Sigmoid colon (tissue), 7 donors: Measurements from ENCODE around the gene MTUS2. TPM values are rescaled to one million over a fixed set of nuclear protein-coding genes. Genes with fewer than 3 reads are reported as not detected.

ENCODE experiments used
- DNase-seq: peaks from one replicate; pipeline ENCODE4 v3.0.0-alpha.2; 2019
- H3K27ac ChIP-seq, 4 donors: fragments of 200-600 bp; sonication (generic); one replicate each; pipeline ENCODE4 v1.5.1; 2016 to 2019; ENCODE audit warnings: mild to moderate bottlenecking in 1 of 4
- H3K27me3 ChIP-seq, 3 donors: fragments of 200-600 bp; sonication (generic); one replicate each; pipeline ENCODE4 v1.5.1; 2019; ENCODE audit warnings: mild to moderate bottlenecking in 1 of 3
- H3K36me3 ChIP-seq, 4 donors: fragments of 200-600 bp; sonication (generic); one replicate each; pipeline ENCODE4 v1.5.1; 2016 to 2019
- H3K4me1 ChIP-seq, 4 donors: fragments of 200-600 bp; sonication (generic); one replicate each; pipeline ENCODE4 v1.5.1; 2017 to 2019
- H3K4me3 ChIP-seq, 4 donors: fragments of 200-600 bp; sonication (generic); one replicate each; pipeline ENCODE4 v1.5.1; 2017 to 2019; ENCODE audit warnings: mild to moderate bottlenecking in 2 of 4, moderate library complexity in 1 of 4
- H3K9me3 ChIP-seq, 4 donors: fragments of 200-600 bp in 3 of 4; sonication (generic) in 3 of 4; one replicate each; pipeline versions ENCODE4 v1.5.1 to v1.6.1; 2013 to 2019
- EP300 ChIP-seq, 4 donors: sonication (generic); formaldehyde crosslinking; IDR thresholded peaks; one replicate each; pipeline ENCODE4 v1.6.1; 2017; ENCODE audit warnings: antibody characterized with exemption in 4 of 4
- POLR2A ChIP-seq, 2 donors: fragments of 450-650 bp; IDR thresholded peaks; one replicate each; pipeline ENCODE4 v1.6.1; 2016; ENCODE audit warnings: antibody characterized with exemption in 2 of 2, mild to moderate bottlenecking in 2 of 2, moderate library complexity in 2 of 2
- POLR2AphosphoS5 ChIP-seq, 4 donors: sonication (generic); formaldehyde crosslinking; IDR thresholded peaks; one replicate each; pipeline ENCODE4 v1.6.1; 2017; ENCODE audit warnings: antibody characterized with exemption in 4 of 4
- WGBS, 2 donors: extraction: QIAGEN DNeasy Blood & Tissue Kit; methylation state at CpG; one replicate each; pipeline ENCODE4 v1.1.7; 2013; 5-methylcytosine and 5-hydroxymethylcytosine counted together
- intact Hi-C: fragments of 100-400 bp; cut with DNase I; formaldehyde crosslinking; loops from one replicate; pipeline ENCODE4 v1.15.1; 2023
- polyA plus RNA-seq, 3 donors: library from polyadenylated mRNA; stranded (reverse); fragments of 200-250 nt; gene quantifications; one replicate each; pipeline ENCODE4 v1.2.3, GENCODE V29; 2013
- total RNA-seq, 4 donors: library from RNA; depleted of rRNA; stranded (reverse); fragments of >200 nt; gene quantifications; one replicate each; pipeline ENCODE4 v1.1.0, GENCODE V29; 2016
- TF ChIP-seq, protein P1 (sequence below), 4 experiments: fragments of 450-650 bp in 3 of 4; fragments of 200-600 bp in 1 of 4; IDR thresholded peaks; one replicate each; pipeline ENCODE4 v1.5.1; 2016 to 2019; ENCODE audit warnings: antibody characterized with exemption in 4 of 4, mild to moderate bottlenecking in 3 of 4, moderate library complexity in 2 of 4
- donor health status: healthy with polysubstance abuse.
- donor health status: Bipolar disorder and iron deficiency.
- donor health status: healthy.

The MTUS2 gene
- total and polyA plus RNA-seq, 7 donors, result 0.23 to 2.2 (median 0.85) TPM; not detected in 1

DNA sequence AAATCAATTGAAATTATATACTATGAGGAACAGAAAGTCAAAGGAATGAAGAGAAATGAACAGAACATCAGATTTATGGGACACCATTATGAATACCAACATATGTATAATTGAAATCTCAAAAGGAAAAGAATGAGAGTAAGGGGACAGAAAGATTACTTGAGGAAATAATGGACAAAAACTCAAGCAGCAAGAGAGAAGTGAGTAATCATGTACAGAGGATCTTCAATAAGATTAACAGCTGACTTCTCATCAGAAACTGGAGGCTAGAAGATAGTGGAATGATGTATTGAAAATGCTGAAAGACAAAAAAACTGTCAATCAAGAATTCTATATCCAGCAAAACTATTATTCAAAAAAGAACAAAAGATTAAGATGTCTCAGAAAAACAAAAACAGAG is 10.4 kb downstream of the MTUS2 start:
- intact Hi-C loops, result no loop called here
- Histone ChIP-seq H3K9me3 (peaks cover 0 to 11% (median 5%) of the 10 kb centered on the region in 4 donors), H3K36me3 (no peaks in the 10 kb centered on the region), H3K27me3 (no peaks in the 10 kb centered on the region), H3K27ac (no peak overlapping the region), H3K4me1 (no peaks in the 10 kb centered on the region), H3K4me3 (no peak overlapping the region)
- TF ChIP-seq EP300 (IDR thresholded peaks at IDR 0.05) (no peak), POLR2A (IDR thresholded peaks at IDR 0.05) (no peak), POLR2AphosphoS5 (IDR thresholded peaks at IDR 0.05) (no peak)
- TF ChIP-seq, protein P1, sequence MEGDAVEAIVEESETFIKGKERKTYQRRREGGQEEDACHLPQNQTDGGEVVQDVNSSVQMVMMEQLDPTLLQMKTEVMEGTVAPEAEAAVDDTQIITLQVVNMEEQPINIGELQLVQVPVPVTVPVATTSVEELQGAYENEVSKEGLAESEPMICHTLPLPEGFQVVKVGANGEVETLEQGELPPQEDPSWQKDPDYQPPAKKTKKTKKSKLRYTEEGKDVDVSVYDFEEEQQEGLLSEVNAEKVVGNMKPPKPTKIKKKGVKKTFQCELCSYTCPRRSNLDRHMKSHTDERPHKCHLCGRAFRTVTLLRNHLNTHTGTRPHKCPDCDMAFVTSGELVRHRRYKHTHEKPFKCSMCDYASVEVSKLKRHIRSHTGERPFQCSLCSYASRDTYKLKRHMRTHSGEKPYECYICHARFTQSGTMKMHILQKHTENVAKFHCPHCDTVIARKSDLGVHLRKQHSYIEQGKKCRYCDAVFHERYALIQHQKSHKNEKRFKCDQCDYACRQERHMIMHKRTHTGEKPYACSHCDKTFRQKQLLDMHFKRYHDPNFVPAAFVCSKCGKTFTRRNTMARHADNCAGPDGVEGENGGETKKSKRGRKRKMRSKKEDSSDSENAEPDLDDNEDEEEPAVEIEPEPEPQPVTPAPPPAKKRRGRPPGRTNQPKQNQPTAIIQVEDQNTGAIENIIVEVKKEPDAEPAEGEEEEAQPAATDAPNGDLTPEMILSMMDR (IDR thresholded peaks at IDR 0.05), result no peak
- DNase-seq, result no peak

DNA sequence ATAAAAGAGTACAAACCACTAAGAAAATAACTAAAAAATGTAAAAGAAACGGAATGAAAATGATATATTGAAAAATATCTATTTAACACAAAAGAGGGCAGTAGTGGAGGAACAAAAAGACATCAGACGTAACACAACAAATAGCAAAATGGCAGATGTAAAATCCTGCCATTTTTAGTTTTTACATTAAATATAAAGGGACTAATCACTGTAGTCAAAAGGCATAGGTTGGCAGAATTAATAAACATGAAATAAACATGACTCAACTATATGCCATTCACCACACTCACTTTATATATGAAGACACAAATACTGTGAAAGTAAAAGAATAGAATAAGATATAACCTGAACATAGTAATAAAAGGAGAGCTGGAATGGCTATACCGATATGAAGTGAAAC is 11.0 kb downstream of the MTUS2 start:
- 60 to 79% methylated on average over 3 of the region's 3 CpGs for WGBS, 2 donors
- TF ChIP-seq POLR2AphosphoS5 (IDR thresholded peaks at IDR 0.05) (no peak), POLR2A (IDR thresholded peaks at IDR 0.05) (no peak), EP300 (IDR thresholded peaks at IDR 0.05) (no peak)
- TF ChIP-seq, protein P1 (IDR thresholded peaks at IDR 0.05), result no peak
- no peak for DNase-seq
- Histone ChIP-seq H3K4me1 (no peaks in the 10 kb centered on the region), H3K27ac (no peak overlapping the region), H3K9me3 (peaks cover 0 to 11% (median 5%) of the 10 kb centered on the region in 4 donors), H3K27me3 (no peaks in the 10 kb centered on the region), H3K4me3 (no peak overlapping the region), H3K36me3 (no peaks in the 10 kb centered on the region)
- intact Hi-C loops, result no loop called here

DNA sequence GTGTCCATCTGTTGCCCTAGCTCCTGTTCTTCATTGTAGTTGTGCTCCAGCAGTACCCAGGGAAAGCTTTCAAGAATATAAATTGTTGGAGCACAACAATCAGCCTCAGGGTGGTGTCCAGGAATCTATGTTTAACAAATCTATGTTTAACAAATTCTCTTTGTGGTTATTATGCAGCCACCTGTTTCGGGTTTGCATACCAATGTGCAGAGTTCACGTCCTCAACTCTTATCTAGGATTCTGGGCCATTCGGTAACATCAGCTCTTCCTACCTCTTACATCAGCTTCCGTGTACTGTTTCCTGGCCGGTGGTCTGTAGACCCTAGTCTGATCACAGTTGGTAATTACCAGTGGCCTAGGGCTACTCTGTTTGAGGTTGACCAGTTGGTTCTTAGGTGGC is 17.0 kb downstream of the MTUS2 start:
- Histone ChIP-seq H3K9me3 (no peaks in the 10 kb centered on the region), H3K36me3 (no peaks in the 10 kb centered on the region), H3K4me1 (no peaks in the 10 kb centered on the region), H3K27ac (no peak overlapping the region), H3K4me3 (no peak overlapping the region), H3K27me3 (no peaks in the 10 kb centered on the region)
- 82 to 86% methylated on average over 5 of the region's 5 CpGs for WGBS, 2 donors
- DNase-seq, result no peak
- TF ChIP-seq POLR2AphosphoS5 (IDR thresholded peaks at IDR 0.05) (no peak), EP300 (IDR thresholded peaks at IDR 0.05) (no peak), POLR2A (IDR thresholded peaks at IDR 0.05) (no peak)
- TF ChIP-seq, protein P1 (IDR thresholded peaks at IDR 0.05), result no peak
- intact Hi-C loops, result no loop called here

DNA sequence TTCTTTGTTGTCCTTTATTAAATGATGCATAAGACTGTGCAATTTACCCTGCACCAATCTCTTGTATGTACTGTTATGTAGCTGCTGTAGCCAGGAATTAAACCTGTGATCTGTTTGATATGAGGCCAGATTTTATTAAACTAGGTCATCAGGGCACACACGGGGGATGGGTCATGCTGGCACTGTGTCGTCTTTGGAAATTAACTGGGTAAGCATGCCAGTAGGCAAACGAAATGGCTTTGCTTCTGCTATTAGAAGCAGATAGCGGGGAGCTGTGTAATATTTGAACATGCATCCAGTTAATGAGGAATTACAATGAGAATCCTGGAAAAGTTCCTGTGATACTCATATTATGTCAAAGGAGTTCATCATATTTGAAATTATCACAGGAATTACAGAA is 23.5 kb downstream of the MTUS2 start:
- H3K4me3 ChIP-seq, result no peak overlapping the region
- no peaks in the 10 kb centered on the region for H3K4me1 ChIP-seq
- WGBS, 2 donors, result 71 to 80% methylated on average over 4 of the region's 4 CpGs
- TF ChIP-seq POLR2A (IDR thresholded peaks at IDR 0.05) (no peak), POLR2AphosphoS5 (IDR thresholded peaks at IDR 0.05) (no peak), EP300 (IDR thresholded peaks at IDR 0.05) (no peak)
- TF ChIP-seq, protein P1 (IDR thresholded peaks at IDR 0.05), result no peak
- DNase-seq, result no peak
- no peaks in the 10 kb centered on the region for H3K36me3 ChIP-seq
- intact Hi-C loops, result no loop called here
- H3K27me3 ChIP-seq, result no peaks in the 10 kb centered on the region
- H3K9me3 ChIP-seq, result no peaks in the 10 kb centered on the region
- H3K27ac ChIP-seq, result no peak overlapping the region

DNA sequence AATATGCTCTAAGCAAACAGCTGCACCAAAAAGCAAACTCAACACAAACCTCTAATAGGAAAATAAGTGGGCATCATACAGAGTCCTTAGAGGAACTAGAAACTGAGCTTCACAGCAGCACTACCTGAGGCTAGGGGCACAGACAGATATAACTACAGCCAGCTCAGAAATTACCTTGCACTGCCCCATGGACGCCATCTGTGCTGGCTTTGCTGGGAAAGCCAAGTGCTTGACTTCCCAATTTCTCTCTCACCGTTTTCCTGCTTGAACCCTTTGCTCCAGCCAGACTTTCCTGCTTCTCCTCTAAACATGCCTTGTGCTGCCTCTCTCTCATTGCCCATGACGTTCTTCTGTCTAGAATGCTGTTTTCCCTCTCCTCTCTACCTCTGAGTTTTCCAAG is 29.3 kb downstream of the MTUS2 start:
- WGBS, 2 donors, result 78 to 80% methylated on average over 3 of the region's 3 CpGs
- no peak for DNase-seq
- Histone ChIP-seq H3K27me3 (no peaks in the 10 kb centered on the region), H3K4me3 (no peak overlapping the region), H3K27ac (no peak overlapping the region), H3K4me1 (no peaks in the 10 kb centered on the region), H3K9me3 (no peaks in the 10 kb centered on the region), H3K36me3 (no peaks in the 10 kb centered on the region)
- TF ChIP-seq EP300 (IDR thresholded peaks at IDR 0.05) (no peak), POLR2A (IDR thresholded peaks at IDR 0.05) (no peak), POLR2AphosphoS5 (IDR thresholded peaks at IDR 0.05) (no peak)
- TF ChIP-seq, protein P1 (IDR thresholded peaks at IDR 0.05), result no peak
- intact Hi-C loops, result no loop called here
